HG02970 (cell line): ENCODE results near the gene NLK.
"Not testable (repeated sequence)": the region's sequence is repeated elsewhere in the genome, so short reads cannot be mapped to it uniquely, and the experiment has no call there.

Experiments used
- ATAC-seq: cut with Tn5 transposase; IDR thresholded peaks from one replicate; pipeline ENCODE4 v1.9.1; 2021; ENCODE audit warnings: mild to moderate bottlenecking, moderate library complexity, moderate number of reproducible peaks; ENCODE audit not compliant: unreplicated experiment, low FRiP score

The NLK gene

DNA sequence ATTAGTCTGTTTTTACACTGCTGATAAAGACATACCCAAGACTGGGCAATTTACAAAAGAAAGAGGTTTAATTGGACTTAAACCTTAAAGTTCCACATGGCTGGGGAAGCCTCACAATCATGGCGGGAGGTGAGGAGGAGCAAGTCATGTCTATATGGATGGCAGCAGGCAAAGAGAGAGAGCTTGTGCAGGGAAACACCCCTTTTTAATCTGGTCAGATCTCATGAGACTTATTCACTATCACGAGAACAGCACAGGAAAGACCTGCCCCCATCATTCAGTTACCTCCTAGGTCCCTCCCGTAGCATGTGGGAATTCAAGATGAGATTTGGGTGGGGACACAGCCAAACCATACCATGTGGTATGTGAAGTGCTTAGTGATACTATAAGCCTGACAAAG lies 144.0 kb downstream of the NLK start:
- ATAC-seq = not testable (repeated sequence)

DNA sequence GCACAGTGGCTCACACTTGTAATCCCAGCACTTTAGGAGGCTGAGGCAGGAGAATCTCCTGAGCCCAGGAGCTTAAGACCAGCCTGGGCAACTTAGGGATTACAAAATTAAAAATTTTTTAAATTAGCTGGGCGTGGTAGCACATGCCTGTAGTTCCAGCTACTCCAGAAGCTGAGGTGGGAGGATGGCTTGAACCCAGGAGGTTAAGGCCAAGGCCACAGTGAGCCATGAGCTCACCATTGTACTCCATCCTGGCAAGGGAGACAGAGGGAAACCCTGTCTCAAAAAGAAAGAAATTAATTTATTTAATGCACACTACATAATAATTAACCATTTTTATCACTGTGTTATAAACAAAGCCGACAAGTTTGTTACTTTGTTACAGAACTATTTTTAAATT lies 145.5 kb downstream of the NLK start:
- no peak for ATAC-seq

DNA sequence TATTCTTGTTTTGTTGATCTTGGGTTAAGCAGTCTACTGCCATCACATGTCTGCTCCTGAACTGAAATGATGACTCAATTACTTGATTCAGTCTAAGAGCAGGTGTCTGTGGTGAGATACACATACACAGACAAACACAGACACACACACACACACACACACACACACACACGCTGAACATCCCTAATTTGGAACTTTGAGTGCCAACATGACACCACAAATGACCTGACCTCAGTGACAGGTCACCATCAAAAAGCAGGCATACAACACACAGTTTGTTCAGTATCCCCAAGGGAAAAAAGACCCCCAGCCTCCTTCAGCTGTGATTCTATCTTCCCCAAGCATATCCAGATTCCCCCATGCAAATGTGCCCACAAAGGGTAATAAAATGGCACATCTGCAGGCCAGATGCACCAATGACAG lies 146.4 kb downstream of the NLK start:
- ATAC-seq = no peak

DNA sequence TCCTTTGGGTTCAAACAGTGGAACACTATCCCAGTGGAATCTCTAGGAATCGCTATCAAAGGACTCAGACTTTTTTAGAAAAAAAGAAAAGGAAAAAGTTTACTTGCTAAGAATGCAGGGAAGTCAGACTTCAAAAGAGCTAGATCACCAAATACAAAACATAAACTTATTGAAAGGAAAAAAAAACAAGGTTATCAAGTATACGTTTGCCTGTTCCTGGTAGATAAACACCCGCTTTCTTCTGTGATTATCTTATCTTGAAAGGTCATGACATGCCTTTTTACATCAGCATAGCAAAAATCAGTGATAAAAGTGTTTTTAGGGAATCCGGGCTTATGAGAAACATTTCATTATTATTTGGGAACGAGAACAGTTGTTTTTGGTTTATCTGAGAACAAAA lies 147.2 kb downstream of the NLK start:
- no peak for ATAC-seq

DNA sequence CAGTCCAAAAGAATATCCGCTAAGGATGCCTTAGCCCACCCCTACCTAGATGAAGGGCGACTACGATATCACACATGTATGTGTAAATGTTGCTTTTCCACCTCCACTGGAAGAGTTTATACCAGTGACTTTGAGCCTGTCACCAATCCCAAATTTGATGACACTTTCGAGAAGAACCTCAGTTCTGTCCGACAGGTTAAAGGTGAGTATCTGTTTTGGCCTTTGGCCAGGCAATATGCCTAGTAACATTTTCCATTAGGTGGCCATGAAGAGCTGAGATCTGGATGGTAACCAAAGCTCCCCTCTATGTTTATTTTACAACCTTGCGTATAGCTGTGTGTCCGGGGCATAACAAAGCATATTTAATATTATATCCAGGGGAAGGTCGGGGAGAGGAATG lies 148.5 kb downstream of the NLK start:
- no peak for ATAC-seq

DNA sequence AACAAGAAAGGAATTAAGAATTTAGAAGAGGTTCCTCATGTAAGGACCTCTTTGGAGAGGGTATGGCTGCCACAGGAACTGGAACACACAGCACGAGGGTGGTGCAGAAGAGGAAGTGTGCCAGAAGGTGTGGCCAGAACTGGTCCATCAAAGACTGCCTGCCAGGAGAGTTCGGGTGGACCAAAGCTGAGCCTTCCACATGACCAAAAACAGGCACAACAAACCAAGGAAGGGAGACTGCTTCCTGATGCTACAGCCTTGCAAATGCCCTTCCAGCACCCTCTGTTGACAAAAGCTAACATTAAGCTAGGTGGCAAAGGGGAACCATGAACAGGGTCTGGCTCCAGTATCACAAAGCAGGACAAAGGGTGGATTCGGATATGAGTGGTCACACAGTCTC lies 150.8 kb downstream of the NLK start:
- ATAC-seq = no peak

DNA sequence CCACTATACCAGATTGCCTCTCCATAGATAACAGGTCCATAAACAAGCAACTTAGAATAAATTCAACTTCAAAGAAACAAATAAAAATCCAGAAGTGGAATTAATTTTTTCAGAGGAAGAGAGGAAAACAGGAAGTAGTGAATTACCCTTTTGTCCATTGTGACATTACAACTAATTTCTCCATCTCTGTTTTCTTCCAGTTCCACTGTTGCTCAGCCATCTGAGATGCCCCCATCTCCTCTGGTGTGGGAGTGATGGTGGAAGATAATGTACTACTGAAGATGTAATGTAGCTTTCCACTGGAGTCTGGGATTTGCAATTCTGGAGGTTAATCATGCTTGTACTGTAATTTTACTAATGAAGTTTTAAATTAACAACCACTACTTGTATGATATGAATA lies 151.9 kb downstream of the NLK start:
- no peak for ATAC-seq

DNA sequence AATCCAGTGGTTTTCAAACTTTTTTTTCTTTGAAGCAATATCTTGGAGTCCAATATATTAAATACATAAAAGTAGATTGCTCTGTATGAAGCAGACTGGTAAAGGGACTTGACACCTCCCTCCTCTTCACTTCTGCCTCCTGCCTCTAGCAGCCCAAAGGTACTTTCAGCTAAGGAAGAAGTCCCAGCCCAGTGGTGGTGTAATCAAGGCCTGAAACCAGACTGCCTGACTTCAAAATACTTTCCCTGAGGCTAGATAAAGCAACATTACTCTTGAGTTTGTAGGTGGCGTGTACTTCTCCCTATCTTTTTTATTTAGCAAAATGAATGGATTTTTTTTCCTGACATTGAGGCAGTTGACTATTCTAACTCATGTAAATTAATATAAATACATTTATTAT lies 154.2 kb downstream of the NLK start:
- no peak for ATAC-seq

DNA sequence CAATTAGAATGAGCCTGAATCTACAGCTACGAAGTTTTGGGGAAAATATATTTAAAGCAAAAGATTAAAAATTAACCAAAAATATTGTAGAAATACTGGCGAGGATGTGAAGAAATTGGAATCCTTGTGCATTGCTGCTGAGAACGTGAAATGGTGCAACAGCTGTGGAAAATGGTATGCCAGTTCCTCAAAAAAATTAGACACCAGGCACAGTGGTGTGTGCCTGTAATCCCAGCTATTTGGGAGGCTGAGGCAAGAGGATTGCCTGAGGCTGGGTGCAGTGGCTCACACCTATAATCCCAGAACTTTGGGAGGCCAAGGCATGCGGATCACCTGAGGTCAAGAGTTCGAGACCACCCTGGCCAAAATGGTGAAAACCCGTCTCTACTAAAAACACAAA lies 156.6 kb downstream of the NLK start:
- ATAC-seq = no peak

DNA sequence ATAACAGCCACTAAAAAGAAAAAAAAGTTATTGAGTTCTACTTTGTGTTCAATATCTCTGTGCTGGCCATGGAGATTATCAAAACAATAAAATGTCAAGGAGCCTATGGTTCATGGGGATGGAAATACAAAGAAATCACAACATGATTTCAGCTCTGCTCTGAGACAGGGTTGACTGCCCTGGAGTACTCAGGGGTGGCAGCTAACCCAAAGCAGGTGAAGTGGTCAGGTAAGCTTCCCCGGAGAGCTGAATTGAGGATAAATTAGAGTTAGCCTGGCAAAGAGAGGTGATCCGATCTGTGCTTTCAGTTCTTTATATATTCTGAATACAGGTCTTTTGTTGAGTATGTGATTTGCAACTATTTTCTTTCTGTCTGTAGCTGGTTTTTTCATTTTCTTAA lies 157.3 kb downstream of the NLK start:
- no peak for ATAC-seq

DNA sequence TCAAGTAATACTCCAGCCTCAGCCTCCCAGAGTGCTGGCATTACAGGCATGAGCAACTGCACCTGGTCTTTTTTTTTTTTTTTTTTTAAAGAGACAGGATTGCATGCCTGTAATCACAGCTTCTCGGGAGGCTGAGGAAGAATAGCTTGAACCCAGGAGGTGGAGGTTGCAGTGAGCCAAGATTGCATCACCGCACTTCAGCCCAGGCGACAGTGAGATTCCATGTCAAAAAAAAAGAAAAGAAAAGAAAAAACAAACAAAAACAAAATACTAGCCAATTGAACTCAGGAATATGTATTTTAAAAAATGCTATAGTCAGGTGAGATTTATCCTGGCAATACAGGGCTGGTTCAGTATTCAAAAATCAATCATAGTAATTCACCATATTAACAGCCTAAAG lies 158.8 kb downstream of the NLK start:
- ATAC-seq = no peak

DNA sequence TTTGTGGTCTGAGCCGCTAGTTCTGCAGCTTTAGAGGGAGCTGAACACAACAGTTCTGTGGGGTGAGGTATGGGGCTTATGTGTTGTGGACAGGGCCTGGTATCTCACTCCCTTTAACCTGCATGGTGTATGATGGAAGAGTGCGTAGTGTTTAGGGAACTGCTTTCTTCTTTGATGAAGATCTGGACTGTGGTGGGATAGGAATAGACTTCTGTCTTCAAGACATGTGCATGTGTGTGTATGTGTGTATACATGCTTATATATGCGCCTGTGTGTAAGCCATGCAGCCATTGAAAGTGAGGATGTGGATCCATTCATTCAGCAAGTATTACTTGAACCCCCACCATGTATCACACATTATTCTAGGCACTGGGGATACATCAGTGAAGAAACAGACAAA lies 161.8 kb downstream of the NLK start:
- no peak for ATAC-seq

DNA sequence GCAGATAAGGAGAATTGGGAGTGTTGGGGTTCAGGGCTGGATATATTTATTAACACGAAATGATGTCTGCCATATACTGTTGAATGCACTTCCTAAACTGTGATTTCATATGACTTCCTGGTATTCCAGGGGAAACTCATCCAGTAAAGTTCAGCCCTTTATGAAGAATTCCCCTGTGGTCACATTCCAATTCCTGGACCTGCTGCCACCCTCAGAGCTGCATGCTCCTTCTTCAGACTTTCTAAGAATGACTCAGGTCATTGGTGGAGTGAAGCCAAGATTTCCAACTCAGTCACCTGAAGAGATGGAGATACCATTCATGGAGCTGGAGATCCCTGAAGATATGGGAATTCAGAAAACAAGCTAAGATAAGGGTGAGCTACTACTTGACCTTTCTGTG lies 162.3 kb downstream of the NLK start:
- no peak for ATAC-seq

DNA sequence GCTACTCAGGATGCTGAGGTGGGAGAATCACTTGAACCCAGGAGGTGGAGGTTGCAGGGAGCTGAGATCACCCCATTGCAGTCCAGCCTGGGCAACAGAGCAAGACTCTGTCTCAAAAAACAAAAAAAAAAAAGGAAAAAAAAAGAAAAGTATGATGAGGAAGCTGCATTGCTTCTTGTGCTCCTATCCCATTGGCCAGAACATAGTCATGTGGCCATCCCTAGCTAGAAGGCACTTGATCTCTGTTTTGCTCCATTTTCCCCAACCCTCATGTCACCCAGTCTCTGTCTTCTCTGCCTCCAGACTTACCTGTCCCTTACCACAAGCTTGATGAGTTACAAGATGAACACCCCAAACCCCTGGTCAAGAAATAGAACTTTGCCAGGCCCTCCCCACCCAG lies 163.8 kb downstream of the NLK start:
- ATAC-seq = no peak

DNA sequence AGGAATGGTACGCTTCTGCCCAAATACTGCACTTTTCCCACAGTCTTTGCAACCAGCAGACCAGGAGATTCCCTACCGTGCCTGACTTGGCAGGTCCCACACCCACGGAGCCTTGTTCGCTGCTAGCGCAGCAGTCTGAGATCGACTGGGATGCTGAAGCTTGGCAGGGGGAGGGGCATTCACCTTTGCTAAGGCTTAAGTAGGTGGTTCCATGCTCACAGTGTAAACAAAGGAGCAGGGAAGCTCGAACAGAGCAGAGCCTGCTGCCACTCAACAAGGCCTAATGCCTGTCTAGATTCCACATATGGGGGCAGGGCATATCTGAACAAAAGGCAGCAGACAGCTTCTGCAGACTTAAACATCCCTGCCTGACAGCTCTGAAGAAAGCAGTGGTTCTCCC lies 169.3 kb downstream of the NLK start:
- no peak for ATAC-seq

DNA sequence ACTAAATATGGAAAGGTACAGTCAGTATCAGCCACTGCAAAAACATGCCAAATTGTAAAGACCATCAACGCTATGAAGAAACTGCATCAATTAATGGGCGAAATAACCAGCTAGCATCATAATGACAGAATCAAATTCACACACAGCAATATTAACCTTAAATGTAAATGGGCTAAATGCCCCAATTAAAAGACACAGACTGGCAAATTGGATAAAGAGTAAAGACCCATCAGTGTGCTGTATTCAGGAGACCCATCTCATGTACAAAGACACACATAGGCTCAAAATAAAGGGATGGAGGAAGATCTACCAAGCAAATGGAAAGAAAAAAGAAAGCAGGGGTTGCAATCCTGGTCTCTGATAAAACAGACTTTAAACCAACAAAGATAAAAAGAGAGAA lies 171.1 kb downstream of the NLK start:
- ATAC-seq = not testable (repeated sequence)

DNA sequence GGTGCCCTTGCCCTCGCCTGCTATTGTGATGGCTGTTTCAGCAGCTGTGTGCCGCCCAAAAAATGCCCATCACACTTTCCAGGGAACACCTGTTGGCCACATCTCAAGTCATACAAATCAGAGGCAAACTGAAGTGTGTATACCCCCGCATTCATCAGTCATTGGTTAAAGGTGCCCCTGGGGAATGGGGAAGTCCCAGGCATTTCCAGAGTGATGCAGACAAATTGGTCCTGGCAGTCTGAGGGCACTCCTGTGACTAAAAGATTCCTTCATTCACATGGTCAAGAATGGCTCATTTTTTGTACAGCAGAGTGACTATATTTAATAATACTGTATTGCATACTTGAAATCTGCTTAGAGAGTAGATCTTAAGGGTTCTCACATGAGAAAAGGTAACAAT lies 173.6 kb downstream of the NLK start:
- no peak for ATAC-seq

DNA sequence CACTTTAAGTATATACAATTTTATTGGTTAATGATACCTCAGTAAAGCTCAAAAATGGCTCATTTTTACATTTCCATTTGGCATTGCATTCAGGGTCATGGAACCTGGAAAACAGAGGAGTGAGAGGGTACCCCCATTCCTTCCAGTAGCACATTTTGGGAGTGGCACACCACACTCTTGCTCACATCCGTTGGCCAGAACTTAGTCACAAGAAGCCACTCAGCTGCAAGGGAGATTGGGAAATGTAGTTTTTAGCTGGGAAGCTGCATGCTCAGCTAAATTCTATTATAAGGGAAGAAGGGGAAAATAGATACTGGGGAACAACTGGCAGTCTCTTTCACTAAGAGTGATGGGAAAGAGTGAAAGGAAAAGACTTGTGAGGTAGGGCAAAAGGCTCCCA lies 174.1 kb downstream of the NLK start:
- no peak for ATAC-seq

DNA sequence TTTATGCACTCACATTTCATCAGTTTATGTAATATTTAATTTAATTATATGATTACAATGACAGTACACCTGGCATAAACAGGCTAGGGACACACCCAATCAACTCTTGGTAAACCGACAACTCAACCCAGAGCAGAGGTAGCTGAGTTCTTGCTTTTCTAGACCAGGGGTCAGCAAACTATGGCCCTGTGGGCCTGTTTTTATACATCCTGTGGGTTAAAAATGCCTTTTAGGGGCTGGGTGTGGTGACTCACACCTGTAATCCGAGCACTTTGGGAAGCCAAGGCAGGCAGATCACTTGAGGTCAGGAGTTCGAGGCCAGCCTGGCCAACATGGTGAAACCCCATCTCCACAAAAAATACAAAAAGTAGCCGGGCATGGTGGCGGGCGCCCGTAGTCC lies 177.3 kb downstream of the NLK start:
- no peak for ATAC-seq

DNA sequence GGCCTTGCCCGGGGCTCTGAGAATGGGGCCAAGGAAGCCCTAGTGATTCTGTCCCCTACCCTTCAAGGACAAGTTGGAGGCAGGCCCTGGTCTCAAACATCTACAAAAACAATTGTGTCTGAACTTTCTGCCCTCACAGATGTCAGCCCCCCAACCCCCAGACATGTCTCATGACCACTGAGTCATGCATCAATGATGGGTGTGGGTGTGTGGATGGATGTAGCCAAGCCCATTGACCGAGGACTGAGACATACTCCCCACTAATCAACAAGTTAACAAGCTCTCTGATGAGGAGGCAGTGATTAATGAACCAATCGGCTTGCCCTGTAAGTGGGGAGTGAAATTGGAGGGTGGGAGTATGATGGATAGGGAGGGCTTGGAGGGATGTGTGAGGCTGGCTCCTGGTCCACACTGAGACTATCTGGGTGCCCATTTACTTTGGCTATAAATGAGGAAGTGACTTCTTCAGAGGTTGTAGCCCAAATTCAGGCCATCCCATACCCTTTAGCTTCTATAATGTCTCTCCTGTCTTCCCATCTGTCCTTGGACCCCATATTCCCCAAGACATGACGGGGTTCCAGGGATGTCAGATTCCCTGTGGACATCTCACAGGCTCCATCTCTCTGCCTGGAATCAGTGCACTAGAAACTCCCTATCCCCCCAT lies 179.4 kb downstream of the NLK start:
- no peak for ATAC-seq

DNA sequence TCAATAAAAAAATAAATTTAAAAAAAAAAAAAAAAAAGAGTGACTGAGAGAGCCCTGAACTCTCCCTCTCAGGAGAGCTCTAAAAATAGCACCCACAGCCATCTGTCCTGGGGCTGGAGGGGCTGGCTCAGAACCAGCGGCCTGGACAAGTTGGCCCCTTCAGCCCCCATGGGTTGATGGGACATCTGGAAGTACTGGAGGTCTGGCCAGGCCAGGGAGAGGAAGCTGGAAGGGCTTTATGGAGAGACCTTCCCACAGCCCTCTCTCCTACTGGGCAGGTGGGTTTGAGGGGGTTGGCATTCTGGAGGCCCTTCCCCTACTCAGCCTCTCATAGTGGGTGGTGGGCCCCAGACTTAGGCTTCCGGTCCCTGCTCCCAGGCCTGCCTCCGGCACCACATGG lies 182.8 kb downstream of the NLK start:
- ATAC-seq = no peak

DNA sequence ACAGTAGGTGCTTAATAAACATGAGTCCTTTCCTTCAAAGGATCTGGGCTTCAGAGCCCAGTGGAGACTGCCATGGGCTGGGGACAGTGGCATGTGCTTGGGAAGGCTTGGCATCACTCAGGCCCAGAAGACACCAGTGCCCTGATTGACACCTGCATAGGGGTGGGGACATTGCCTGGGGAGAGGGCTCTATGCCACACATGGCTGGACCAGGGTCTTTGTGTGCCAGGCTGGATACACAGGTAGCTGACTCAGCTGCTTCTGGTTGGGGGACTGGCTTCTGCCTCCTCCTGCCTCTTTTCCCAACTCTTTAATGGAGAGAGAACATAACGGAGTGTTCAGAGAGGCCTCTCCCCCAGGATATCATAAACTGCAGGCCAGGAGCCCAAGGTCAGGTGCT lies 183.4 kb downstream of the NLK start:
- no peak for ATAC-seq
